Skin of body (tissue), 2 donors: ENCODE measurements around the gene NKD1. TPM values are rescaled to one million over a fixed set of nuclear protein-coding genes. Genes with fewer than 3 reads are reported as not detected.

Experiments
- DNase-seq: peaks from one replicate; lab custom pipeline; 2025; lab: John Stamatoyannopoulos, UW
- total RNA-seq: library from RNA; depleted of rRNA; stranded (reverse); fragments of >200 nt; gene quantifications from one replicate; pipeline ENCODE4 v1.2.3, GENCODE V29; 2014

The NKD1 gene
- total RNA-seq, 1 donor from 2014 or later, result 4.9 TPM

- DNase-seq, result no peak
These were observed 8.8 kb downstream of the NKD1 start for GRCh38 chr16:50557046-50557445.

- DNase-seq, result no peak
These were observed 10.7 kb downstream of the NKD1 start for GRCh38 chr16:50558913-50559312.

DNA sequence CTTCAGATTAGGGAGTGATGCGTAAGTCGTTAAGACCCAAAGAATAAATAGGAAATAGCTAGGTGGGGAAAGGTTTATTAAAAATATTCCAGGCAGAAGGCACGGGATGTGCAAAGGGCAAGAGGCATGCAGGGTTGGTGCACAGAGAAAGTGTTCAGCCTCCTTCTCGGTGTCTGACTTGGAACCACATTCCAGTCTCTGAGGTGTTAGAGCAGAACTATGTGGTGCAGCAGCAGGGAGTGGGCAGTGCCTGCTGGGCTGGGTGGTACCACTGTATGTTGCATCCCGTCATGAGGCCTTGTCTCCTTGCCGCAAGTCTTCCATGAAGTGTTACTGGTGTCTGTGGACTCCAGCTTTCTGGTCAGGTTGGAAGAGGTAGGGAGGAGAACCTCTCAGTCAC, 11.1 kb downstream of the NKD1 start:
- no peak for DNase-seq

DNA sequence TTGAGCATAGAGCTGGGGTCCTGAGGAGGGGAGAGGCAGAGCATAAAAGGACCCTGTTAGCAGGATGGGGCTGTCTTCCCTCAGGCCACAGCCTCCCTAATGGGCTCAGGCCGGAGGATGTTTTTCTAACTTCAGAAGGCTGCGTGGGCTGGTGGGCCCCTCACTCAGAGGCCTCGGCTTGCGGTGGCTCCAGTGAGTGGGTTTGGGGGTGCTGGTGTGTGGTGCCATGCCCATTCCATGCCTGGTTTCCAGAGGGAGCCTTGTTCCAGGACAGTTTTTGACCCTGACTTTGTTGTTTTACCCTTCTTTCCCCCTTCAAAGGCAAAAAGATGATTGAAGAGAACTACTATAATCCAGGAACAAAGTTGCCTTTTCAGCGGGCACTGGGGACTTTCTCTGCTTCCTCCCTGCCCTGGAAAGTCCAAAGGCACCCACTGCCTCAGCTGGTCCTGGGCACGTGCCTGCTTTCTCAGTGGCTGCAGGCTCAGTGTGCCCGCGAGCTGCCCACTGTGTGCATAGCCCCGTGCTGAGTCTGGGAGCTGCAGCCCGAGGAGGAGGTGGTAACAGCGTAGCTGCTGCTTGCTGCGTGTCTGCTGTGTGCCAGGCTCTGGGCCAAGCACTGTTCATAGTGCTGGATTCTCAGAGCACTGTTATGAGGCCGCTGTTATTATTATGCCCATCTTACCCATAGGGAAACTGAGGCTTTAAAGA, 11.8 kb downstream of the NKD1 start:
- DNase-seq, result no peak

GRCh38 chr16:50560903-50561863, 13.0 kb downstream of the NKD1 start:
- DNase-seq, result no peak

GRCh38 chr16:50562657-50563056, 14.5 kb downstream of the NKD1 start:
- no peak for DNase-seq

GRCh38 chr16:50563989-50564388, 15.8 kb downstream of the NKD1 start:
- DNase-seq, result no peak

GRCh38 chr16:50565428-50565827, 17.2 kb downstream of the NKD1 start:
- no peak for DNase-seq

- DNase-seq, result no peak
These were observed 18.1 kb downstream of the NKD1 start for GRCh38 chr16:50566014-50566962.

- no peak for DNase-seq
These were observed 19.5 kb downstream of the NKD1 start for GRCh38 chr16:50567651-50568050.

DNA sequence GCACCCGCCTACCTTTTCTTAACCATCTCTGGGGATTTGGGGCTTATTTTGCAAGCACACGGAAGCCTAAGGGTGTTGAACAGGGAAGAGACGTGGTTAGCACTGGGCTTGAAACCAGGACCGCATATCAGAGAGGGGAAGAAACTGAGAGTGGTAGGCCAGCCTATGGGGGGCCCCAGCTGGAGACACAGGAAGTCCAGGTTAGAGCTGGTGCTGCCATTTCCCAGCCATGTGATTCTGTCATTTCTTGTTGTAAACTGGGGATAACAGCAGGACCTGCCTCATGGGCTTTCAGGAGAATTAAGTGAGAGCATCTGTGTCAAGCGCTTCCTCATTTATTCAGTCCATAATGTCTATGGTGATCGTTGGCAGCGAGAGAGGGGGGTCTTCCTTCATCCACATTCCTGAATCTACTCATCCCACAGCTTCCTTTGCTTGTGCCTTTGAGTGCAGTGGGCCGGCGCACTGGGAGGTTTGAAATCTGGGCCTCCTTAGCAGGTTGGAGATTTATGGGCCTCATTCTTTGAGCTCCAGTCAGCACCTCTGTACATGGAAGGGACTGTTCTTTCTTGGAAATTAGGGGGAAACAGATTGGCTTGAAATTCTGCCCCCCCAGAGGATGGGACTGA, 20.1 kb downstream of the NKD1 start:
- no peak for DNase-seq

GRCh38 chr16:50570354-50570753, 22.2 kb downstream of the NKD1 start:
- no peak for DNase-seq

- DNase-seq, result no peak
These were observed 22.8 kb downstream of the NKD1 start for GRCh38 chr16:50570808-50571598.

DNA sequence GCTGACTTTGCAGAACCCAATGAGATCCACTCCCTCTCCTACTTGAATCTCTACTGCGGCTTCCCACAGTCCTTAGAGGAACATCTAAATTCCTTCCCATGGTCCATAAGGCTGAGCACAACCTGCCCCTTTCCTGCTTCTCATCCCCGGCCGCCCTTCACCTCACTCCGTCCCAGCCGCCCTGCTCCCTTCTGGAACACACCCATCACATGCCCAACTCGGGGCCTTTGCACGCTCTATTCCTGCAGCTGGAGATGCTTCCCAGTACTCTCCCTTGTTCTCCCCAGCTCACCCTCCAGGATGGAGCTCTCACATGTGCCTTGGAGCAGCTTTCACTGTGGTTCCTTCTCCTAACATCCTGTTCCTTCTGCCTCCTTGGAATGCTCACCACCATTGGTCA, 23.6 kb downstream of the NKD1 start:
- no peak for DNase-seq

- no peak for DNase-seq
These were observed 24.5 kb downstream of the NKD1 start for GRCh38 chr16:50572700-50573099.

GRCh38 chr16:50573279-50573678, 25.1 kb downstream of the NKD1 start:
- no peak for DNase-seq

- peak; percentile 72 for DNase-seq
These were observed 25.9 kb downstream of the NKD1 start for GRCh38 chr16:50573947-50574744.

- peak; percentile 72 for DNase-seq
These were observed 26.5 kb downstream of the NKD1 start for GRCh38 chr16:50574745-50575136.

DNA sequence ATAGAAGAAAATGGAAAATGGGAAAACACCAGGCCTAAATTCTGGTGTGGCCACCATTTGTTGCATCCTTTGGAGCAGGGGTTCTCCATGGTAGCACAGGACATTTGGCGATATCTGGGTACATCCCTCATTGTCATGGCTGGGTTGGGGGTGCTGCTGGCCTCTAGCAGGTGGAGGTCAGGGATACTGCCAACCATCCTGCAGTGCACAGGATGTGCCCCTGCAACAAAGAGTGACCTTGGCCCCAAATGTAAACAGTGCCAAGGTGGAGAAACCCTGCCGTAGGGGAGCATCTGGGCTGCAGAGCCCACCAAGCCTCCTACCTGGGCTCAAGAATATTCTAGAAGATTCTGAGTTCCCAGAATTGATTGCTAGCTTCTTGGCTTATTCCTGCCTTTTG, 27.5 kb downstream of the NKD1 start:
- DNase-seq, result no peak
